Measurements from ENCODE around the gene TOP3B.

The TOP3B gene

GRCh38 chr22:21961886-21962654 lies 20.5 kb downstream of the TOP3B start:
- no peak for DNase-seq

DNA sequence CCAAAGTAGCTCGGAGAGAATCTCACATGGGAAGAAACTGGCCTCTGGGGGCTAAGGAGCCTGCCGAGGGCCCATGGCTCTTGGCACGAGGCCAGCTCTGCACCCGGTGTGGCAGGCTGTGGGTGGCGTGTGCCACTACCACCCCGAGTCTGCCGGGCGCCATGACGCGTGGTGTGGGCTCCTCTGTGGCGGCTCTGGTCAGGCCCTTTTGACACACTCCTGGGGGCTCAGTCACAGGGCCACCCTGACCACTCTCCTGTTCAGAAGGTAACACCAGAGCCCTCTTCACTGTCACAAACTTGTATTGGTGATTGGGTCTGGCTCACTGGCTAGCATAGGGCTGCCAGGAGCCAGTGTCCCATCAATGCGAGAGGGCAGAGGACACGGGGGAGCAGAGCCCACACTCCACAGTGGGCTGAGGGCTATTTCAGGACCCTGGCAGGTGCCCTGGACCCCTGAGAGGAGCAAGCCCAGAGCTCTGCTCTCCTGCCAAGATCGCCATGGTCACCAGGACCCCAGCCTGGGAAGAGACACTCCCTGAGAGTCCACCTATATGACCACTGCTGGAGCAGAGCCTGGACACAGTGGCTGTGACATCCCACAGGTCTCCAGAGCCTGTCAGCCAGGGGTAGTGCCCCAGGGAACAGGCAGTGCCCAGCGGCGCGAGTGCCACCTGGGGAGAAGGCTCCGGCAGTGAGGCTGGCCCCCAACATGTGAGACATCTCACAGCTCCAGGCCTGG lies 21.3 kb downstream of the TOP3B start:
- no peak for DNase-seq

GRCh38 chr22:21960200-21961126 lies 22.1 kb downstream of the TOP3B start:
- DNase-seq: no peak

- no peak for DNase-seq
These were observed 23.1 kb downstream of the TOP3B start for GRCh38 chr22:21959274-21960074.

- no peak for DNase-seq
These were observed 24.0 kb downstream of the TOP3B start for GRCh38 chr22:21958360-21959273.

DNA sequence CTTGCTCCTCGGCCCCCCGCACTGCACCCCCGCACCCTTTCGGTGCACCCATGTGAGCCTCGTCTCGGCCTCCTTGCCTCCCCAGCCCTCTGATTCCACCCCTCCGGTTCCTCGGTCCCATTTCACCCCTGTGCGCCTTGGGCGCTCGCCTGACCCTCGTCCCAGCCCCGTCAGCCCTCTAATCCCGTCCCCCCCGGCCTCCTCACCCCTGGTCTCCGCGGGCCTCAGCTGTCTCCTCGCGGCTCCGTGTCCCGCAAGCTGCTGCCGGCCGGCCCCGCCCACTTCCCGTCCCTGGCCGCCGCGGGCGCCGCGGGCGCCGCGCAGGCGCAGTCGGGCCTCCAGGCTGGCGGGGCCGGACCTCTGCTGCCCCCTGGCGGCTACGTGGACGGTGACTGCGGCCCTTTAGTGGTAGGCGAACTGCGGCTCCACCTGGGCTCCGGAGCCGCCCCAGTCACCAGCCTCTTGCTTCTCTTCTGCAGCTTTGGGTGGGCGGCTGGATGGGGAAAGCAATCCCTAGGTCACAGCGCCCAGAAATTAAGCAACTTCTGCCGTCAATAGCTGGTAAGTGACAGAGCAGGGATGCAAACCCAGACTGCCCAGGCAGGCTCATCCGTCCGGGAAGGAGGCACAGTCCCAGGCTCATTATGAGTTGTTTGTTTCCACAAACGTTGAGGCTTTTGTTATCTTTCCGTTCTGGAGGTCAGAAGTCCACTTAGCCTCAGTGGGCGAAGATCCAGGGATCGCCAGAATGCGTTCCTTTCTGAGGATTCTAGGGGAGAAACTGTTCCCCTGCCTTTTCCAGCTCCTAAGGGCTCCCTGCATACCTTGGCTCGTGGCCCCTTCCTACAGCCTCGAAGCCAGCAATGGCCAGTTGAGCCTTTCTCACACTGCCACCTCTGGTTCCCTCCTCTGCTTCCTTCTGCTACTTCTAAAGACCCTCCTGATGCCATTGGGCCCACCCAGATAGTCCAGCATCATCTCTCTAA lies 29.7 kb downstream of the TOP3B start, which contains the start of gene PPM1F:
PPM1F (minus strand) TSS at position 263 of the 986 bp plus-strand sequence. CDS start 6,800 bp downstream, outside the sequence.
- DNase-seq: peak; percentile 90

DNA sequence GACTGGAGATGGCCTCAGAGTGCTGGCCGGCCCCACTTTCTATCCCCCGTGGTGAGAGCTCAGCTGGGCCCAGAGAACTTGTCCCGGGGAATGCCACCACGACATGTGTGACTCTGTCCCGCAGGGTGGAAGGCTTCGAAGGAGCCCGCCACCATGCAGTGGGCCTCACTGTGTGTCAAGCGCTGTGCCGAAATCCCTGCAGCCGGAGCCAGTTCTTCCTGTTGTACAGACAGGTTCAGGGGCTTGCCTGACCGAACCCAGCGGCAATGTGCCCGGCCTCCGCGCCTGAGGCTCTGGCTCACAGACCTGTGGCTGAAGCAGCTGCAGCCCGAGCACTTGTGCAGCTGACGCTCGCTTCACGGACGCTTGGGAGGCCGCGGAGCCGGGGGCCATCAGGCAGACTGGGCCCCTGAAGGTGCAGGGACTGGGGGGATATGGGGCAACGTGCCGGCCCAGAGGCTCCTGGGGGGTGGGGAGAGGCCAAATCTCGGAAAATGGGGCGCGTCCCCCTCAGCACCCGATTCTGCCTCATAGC lies 30.6 kb downstream of the TOP3B start:
- peak; percentile 11 for DNase-seq

GRCh38 chr22:21951062-21951461 lies 31.5 kb downstream of the TOP3B start:
- DNase-seq: no peak

GRCh38 chr22:21949948-21950347 lies 32.6 kb downstream of the TOP3B start:
- DNase-seq: no peak

GRCh38 chr22:21949569-21949918 lies 33.0 kb downstream of the TOP3B start:
- no peak for DNase-seq

DNA sequence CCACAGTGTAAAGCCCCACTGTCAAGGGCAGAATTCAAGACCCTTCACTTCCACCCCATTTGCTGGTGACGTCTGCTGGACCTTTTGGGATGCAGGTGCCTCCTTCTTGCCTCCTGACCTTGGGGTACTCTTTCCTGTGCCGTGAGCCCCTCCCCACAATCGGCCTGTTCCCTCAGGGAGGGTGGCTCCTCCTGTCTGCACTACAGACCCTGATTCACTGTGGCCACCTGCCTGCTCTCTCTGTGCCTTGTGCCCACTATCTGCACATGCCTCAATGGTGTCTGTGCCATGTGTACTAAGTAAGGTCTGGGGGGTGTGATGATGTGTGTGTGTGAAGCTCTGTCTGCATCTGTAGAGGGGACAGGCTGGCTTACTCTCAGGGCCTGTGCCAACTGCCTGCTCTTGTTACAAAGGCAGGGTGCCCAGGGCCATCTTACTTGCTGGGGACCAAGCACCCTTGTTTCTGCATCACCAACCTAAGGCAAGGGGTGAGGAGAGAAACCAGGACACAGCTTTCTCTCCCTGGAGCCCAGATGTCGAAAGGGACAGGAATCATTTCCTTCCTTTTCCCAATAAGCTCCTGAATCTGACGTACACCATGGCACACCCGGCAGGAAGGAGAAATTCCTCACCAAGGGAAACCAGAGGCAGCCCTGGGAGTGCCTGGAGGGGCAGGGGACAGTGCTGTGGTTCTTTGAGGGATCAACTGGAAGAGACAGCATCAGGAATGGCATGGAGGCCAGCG lies 33.6 kb downstream of the TOP3B start:
- DNase-seq: no peak

DNA sequence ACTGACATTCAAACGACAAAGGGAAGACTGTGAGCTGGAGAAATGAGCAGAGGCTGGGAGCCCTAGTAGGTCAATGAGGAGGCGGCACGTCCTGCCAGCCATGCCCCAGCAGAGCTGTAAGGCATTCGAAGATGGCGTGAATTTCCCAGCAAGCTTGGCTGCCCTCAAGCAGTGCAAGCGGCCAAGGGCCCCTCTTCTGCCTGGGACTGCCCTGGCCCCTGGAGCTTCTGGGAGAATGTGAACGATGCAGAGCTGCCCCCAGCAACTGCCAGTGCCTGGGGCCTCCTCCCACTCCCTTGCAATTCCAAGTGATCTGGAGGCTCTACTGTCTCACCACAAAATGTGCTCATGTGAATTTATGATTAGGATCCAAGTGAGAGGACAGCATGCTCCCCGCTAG lies 34.2 kb downstream of the TOP3B start:
- no peak for DNase-seq

DNA sequence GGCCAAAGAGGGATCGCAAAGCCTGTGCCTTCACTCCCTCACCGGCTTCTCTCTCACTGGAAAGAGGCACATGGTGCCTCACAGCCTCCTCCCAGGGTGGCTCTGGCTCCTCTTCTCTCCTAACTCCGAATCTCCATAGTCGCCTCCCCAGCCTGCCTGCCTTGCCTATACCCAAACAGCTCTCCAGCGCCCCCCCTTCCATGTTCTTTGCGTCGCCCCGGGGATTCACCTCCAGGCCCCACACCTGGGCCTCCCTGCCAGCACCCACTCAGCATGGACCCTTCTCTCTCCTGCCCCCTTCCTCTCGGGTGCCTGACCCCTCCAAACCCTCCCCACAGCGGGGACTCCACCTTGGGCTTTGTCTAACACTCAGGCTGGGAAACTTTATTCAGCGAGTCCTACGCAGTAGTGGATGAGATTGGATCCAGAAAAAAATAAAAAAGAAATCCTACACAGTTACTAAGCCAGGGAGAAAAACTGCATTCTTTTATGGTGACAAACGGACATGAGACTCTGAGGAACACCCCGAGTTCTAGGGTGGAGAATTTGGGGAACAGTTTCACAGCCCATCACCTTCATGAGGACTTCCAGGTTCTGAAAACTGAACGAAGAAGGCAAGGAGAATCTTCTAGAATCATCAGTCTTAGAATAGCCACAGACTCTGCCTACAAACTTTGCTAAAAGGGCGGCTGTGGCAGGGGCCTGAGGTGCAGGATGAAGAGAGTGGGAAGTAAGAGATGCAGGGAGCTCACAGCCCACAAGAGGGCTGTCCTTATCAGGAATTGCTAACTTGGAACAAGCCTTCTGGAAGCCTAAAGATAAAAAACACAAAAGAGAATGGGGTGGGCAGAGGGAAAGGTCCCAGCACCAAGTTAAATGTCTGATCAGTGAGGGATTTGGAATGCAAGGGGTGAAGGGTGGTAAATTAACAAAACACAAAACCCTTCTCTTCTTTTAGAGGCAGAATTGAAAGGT lies 35.3 kb downstream of the TOP3B start:
- no peak for DNase-seq

DNA sequence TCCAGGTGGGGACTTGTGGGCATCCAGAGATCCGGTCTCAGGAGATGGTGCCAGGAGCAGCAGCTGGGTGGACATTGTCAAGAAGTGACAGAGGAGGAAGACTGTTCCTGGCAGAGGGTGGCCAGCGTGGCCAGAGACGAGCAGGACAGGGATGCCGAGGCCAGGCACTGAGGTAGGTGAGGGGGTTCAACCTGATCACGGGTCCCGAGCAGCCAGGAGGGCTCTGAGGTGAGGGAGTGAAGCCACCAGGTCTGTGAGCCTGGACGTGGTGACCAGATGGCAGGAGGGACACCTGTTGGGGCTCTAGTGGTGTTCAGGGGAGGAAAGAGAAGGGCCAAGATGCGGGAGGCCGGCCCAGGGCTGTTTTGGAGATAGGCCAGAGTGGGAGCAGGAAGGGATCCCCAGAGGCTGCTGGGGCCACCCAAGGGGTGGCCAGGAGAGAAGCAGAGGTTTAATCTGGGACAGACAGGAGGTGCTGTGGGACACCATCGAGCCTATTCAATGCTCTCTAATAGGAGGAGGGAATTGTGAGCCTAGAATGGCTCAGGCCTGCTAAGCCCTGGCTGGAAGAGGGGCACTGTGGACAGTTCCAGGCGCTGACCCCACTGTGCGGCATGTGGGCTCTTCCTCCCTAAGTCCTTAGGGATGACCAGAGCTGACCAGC lies 36.2 kb downstream of the TOP3B start:
- DNase-seq: no peak

- no peak for DNase-seq
These were observed 36.9 kb downstream of the TOP3B start for GRCh38 chr22:21945453-21946261.

GRCh38 chr22:21944871-21945270 lies 37.7 kb downstream of the TOP3B start:
- DNase-seq: no peak
